Endothelial cell of hepatic sinusoid (primary cell): Measurements from ENCODE around the gene PRR4.

Experiments used
- in situ Hi-C: cut with HindIII; loops from 2 replicates; pipeline ENCODE4 v1.10.0; 2017; ENCODE audit warnings: low sequenced_read_pairs

The PRR4 gene

GRCh38 chr12:10802587-10802986, 46.7 kb downstream of the PRR4 start, which contains the start of gene TAS2R7:
TAS2R7 (minus strand) TSS chr12:10802627; CDS start chr12:10802570, 57 bp downstream.
- in situ Hi-C loops: no loop called here

DNA sequence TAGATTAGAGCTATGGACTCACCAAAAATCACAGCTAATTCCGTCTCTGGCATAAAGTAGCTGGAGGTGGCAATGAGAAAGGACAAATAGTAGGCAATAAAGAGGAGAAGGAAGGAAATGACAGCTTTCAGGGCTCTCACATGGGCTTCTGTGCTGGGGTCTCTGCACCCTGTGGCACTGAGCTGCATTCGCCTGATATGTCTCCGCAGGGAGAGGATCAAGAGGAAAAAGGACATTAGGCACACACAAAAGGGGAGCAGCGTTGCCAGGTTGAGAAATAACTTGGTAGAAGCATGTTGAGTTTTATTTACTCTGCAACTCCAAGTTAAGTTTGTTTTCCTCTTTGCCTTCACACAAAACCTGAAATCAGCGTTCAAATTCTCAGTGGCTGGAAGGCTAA, 47.5 kb downstream of the PRR4 start:
- in situ Hi-C loops: no loop called here
